GM23338 (cell line): Measurements from ENCODE around the gene ELFN1. TPM values are rescaled to one million over a fixed set of nuclear protein-coding genes. Genes with fewer than 3 reads are reported as not detected.
A peak's percentile ranks its signal among the peaks of the same experiment; 100 is the strongest.

ENCODE experiments used
- ATAC-seq: fragments of 200-7000 bp; cut with Tn5 transposase; 3 replicates; pipeline ENCODE4 v1.9.1; 2020
- DNase-seq: peaks from one replicate; pipeline ENCODE4 v3.0.0-alpha.2; 2015; ENCODE audit warnings: low spot score
- H2AFZ ChIP-seq: fragments of 200-600 bp; sonication (generic); 2 replicates; pipeline ENCODE4 v1.8.0; 2016; ENCODE audit warnings: antibody characterized with exemption, mild to moderate bottlenecking, moderate library complexity
- H3F3A ChIP-seq: fragments of 200-600 bp; sonication (generic); replicated peaks from 2 replicates; pipeline ENCODE4 v1.8.0; 2017; ENCODE audit warnings: antibody characterized with exemption, mixed run types, low read depth
- H3K27ac ChIP-seq: fragments of 200-600 bp; sonication (generic); 2 replicates; pipeline ENCODE4 v1.6.1; 2016; ENCODE audit warnings: low read depth
- H3K27me3 ChIP-seq: fragments of 200-600 bp; sonication (generic); 2 replicates; pipeline ENCODE4 v1.8.0; 2016; ENCODE audit warnings: mild to moderate bottlenecking, mixed run types, moderate library complexity; ENCODE audit not compliant: insufficient read depth
- H3K36me3 ChIP-seq: fragments of 200-600 bp; sonication (generic); 2 replicates; pipeline ENCODE4 v1.8.0; 2016; ENCODE audit warnings: mild to moderate bottlenecking; ENCODE audit not compliant: insufficient read depth
- H3K4me1 ChIP-seq: fragments of 200-600 bp; sonication (generic); 2 replicates; pipeline ENCODE4 v1.8.0; 2016; ENCODE audit warnings: mild to moderate bottlenecking, moderate library complexity; ENCODE audit not compliant: insufficient read depth
- H3K4me2 ChIP-seq: fragments of 200-600 bp; sonication (generic); 2 replicates; pipeline ENCODE4 v1.7.1; 2017; ENCODE audit warnings: mixed run types
- H3K4me3 ChIP-seq: fragments of 200-600 bp; sonication (generic); 2 replicates; pipeline ENCODE4 v1.6.1; 2016; ENCODE audit warnings: mixed run types
- H3K79me2 ChIP-seq: fragments of 200-600 bp; sonication (generic); replicated peaks from 2 replicates; pipeline ENCODE4 v1.8.0; 2017; ENCODE audit warnings: mild to moderate bottlenecking; ENCODE audit not compliant: insufficient read depth
- H3K9me2 ChIP-seq: fragments of 200-600 bp; sonication (generic); 2 replicates; pipeline ENCODE4 v1.8.0; 2017; ENCODE audit not compliant: insufficient read depth
- H4K20me1 ChIP-seq: fragments of 200-600 bp; sonication (generic); replicated peaks from 2 replicates; pipeline ENCODE4 v1.8.0; 2017; ENCODE audit warnings: mild to moderate bottlenecking; ENCODE audit not compliant: insufficient read depth
- H3K27ac Mint-ChIP-seq: 2 replicates; pipeline ENCODE4 v1.8.0; 2020; ENCODE audit warnings: inconsistent platforms, mild to moderate bottlenecking, moderate library complexity, mixed read lengths
- H3K27me3 Mint-ChIP-seq: 3 replicates; pipeline ENCODE4 v1.8.0; 2022; ENCODE audit warnings: low read depth, mild to moderate bottlenecking, moderate library complexity, mixed read lengths, inconsistent platforms; ENCODE audit not compliant: insufficient read depth, poor library complexity
- H3K36me3 Mint-ChIP-seq: 3 replicates; pipeline ENCODE4 v1.8.0; 2021; ENCODE audit warnings: low read depth, mild to moderate bottlenecking, inconsistent platforms, moderate library complexity, mixed read lengths
- H3K4me1 Mint-ChIP-seq: 3 replicates; pipeline ENCODE4 v1.8.0; 2020; ENCODE audit warnings: mild to moderate bottlenecking, inconsistent platforms, mixed read lengths
- H3K4me3 Mint-ChIP-seq: 3 replicates; pipeline ENCODE4 v1.8.0; 2021; ENCODE audit warnings: moderate library complexity, mild to moderate bottlenecking, inconsistent platforms, mixed read lengths
- H3K9me3 Mint-ChIP-seq: 3 replicates; pipeline ENCODE4 v1.8.0; 2020; ENCODE audit warnings: moderate library complexity, mild to moderate bottlenecking, inconsistent platforms, mixed read lengths
- CTCF ChIP-seq, 2 experiments: fragments of 200-600 bp in 1 of 2; sonication (generic) in 1 of 2; conservative IDR thresholded peaks; 2 replicates each; pipeline versions ENCODE4 v1.5.1 to v1.6.1; 2016 to 2017; ENCODE audit warnings: antibody characterized with exemption in 2 of 2, low read depth in 2 of 2, mild to moderate bottlenecking in 2 of 2, moderate library complexity in 1 of 2
- ETS1 ChIP-seq: IDR thresholded peaks from 2 replicates; pipeline ENCODE4 v1.6.1; 2016; ENCODE audit warnings: antibody characterized with exemption
- EZH2phosphoT487 ChIP-seq: fragments of 200-600 bp; sonication (generic); IDR thresholded peaks from one replicate; pipeline ENCODE4 v1.8.1; 2018; ENCODE audit warnings: antibody characterized with exemption; ENCODE audit not compliant: unreplicated experiment
- NANOG ChIP-seq: IDR thresholded peaks from 2 replicates; pipeline ENCODE4 v1.6.1; 2016; ENCODE audit warnings: antibody characterized with exemption, borderline replicate concordance
- POLR2AphosphoS5 ChIP-seq: IDR thresholded peaks from 2 replicates; pipeline ENCODE4 v1.6.1; 2016; ENCODE audit warnings: antibody characterized with exemption, low read depth
- REST ChIP-seq: IDR thresholded peaks from one replicate; pipeline ENCODE4 v1.6.1; 2018; ENCODE audit warnings: antibody characterized with exemption; ENCODE audit not compliant: unreplicated experiment
- STAT1 ChIP-seq: IDR thresholded peaks from one replicate; pipeline ENCODE4 v1.6.1; 2016; ENCODE audit warnings: antibody characterized with exemption; ENCODE audit not compliant: unreplicated experiment
- polyA plus RNA-seq: library from polyadenylated mRNA; unstranded; fragments of >200 nt; fragmentation: Nextera tagmentation; extraction: Ambion mirVana; gene quantifications from 2 replicates; pipeline ENCODE4 v1.2.1, GENCODE V29; 2016
- total RNA-seq: library from RNA; depleted of rRNA; stranded (reverse); fragments of >200 nt; shearing (Covaris generic); gene quantifications from 2 replicates; pipeline ENCODE4 v1.2.3, GENCODE V29; 2014

ELFN1 gene
- total and polyA plus RNA-seq, 2 experiments from 2014 or later = 0.08 to 3.5 TPM

- no peak for DNase-seq
- Histone ChIP-seq H3K27me3 (peaks cover 46% of the 10 kb centered on the region), H3K36me3 (no peaks in the 10 kb centered on the region), H3K79me2 (no peaks in the 10 kb centered on the region), H3K4me1 (peaks cover 7% of the 10 kb centered on the region; the same call in 1 of the 2 replicates), H3F3A (no peaks in the 10 kb centered on the region), H3K9me2 (peaks cover 3% of the 10 kb centered on the region; the same call in 1 of the 2 replicates), H2AFZ (no peak overlapping the region), H3K4me2 (no peak overlapping the region), H3K4me3 (no peak overlapping the region), H3K27ac (no peak overlapping the region), H4K20me1 (no peaks in the 10 kb centered on the region)
- no peak for ATAC-seq
- Mint-ChIP-seq H3K27me3 (peaks cover 26% of the 10 kb centered on the region), H3K4me3 (no peak overlapping the region), H3K4me1 (peaks cover 2% of the 10 kb centered on the region; the same call in 1 of the 3 replicates), H3K36me3 (no peaks in the 10 kb centered on the region), H3K9me3 (peaks cover 4% of the 10 kb centered on the region; the same call in 1 of the 3 replicates), H3K27ac (no peak overlapping the region)
- no peak for TF ChIP-seq STAT1
- TF ChIP-seq CTCF (conservative IDR thresholded peaks at IDR 0.05; ENCODE audit: low read depth in 2 of 2) = no peak
- TF ChIP-seq POLR2AphosphoS5 = no peak
- no peak for TF ChIP-seq NANOG
- no peak for TF ChIP-seq REST
- TF ChIP-seq ETS1 = no peak
- no peak for TF ChIP-seq EZH2phosphoT487
Measured at GRCh38 chr7:1661461-1661860, 8.6 kb upstream of the ELFN1 start.

GRCh38 chr7:1662101-1662500 is 8.0 kb upstream of the ELFN1 start:
- H3K27ac ChIP-seq = no peak overlapping the region
- H4K20me1 ChIP-seq = no peaks in the 10 kb centered on the region
- TF ChIP-seq CTCF (conservative IDR thresholded peaks at IDR 0.05; ENCODE audit: low read depth in 2 of 2) (peak in 1 of 2 experiments; percentile 19; a peak in 2 of 4 replicates), NANOG (no peak)
- H3K4me1 ChIP-seq = peaks cover 7% of the 10 kb centered on the region; the same call in 1 of the 2 replicates
- H3K9me3 Mint-ChIP-seq = peaks cover 4% of the 10 kb centered on the region; the same call in 1 of the 3 replicates
- peaks cover 3% of the 10 kb centered on the region; the same call in 1 of the 2 replicates for H3K9me2 ChIP-seq
- no peak for ATAC-seq
- peaks cover 52% of the 10 kb centered on the region for H3K27me3 ChIP-seq
- no peaks in the 10 kb centered on the region for H3K36me3 ChIP-seq
- H2AFZ ChIP-seq = no peak overlapping the region
- no peak overlapping the region for H3K27ac Mint-ChIP-seq
- H3K79me2 ChIP-seq = no peaks in the 10 kb centered on the region
- no peaks in the 10 kb centered on the region for H3K36me3 Mint-ChIP-seq
- no peak for DNase-seq
- no peak overlapping the region for H3K4me2 ChIP-seq
- H3K4me3 ChIP-seq = no peak overlapping the region
- H3K4me3 Mint-ChIP-seq = no peak overlapping the region
- no peaks in the 10 kb centered on the region for H3F3A ChIP-seq
- H3K27me3 Mint-ChIP-seq = peaks cover 29% of the 10 kb centered on the region
- peaks cover 2% of the 10 kb centered on the region; the same call in 1 of the 3 replicates for H3K4me1 Mint-ChIP-seq
